T-cell (primary cell): ENCODE results near the gene CDNF. TPM values are rescaled to one million over a fixed set of nuclear protein-coding genes. Genes with fewer than 3 reads are reported as not detected.

ENCODE experiments used
- ATAC-seq, 4 experiments: fragments of 200-7000 bp in 3 of 4; fragments of 150-1000 bp in 1 of 4; cut with Tn5 transposase; replicated peaks in 1 of 4; 1 replicate in 3 of 4; 2 replicates in 1 of 4; pipeline ENCODE4 v1.10.0; 2021; ENCODE audit warnings: moderate library complexity in 3 of 4, mild to moderate bottlenecking in 2 of 4, moderate number of reproducible peaks in 1 of 4
- CTCF ChIA-PET, 2 donors: fragments of 300-600 bp; sonication (Branson Sonifier 250); formaldehyde crosslinking; loops; one replicate each; lab custom pipeline; 2022; ENCODE audit warnings: antibody characterized with exemption in 2 of 2; lab: Charles Lee
- POLR2A ChIA-PET, 2 donors: fragments of 300-600 bp; sonication (Branson Sonifier 250); formaldehyde crosslinking; loops; one replicate each; lab custom pipeline; 2022; ENCODE audit warnings: antibody characterized with exemption in 2 of 2; lab: Charles Lee
- DNase-seq, 35 experiments: peaks; one replicate each; pipeline versions ENCODE4 v3.0.0 to v3.0.0-alpha.2; 2013 to 2023
- H3K27ac ChIP-seq: one replicate; pipeline ENCODE4 v1.5.1; 2013; ENCODE audit warnings: low read length
- H3K27me3 ChIP-seq, 2 experiments: replicated peaks in 1 of 2; 1 replicate in 1 of 2; 2 replicates in 1 of 2; pipeline versions ENCODE4 v1.6.1 to v1.7.0; 2013; ENCODE audit warnings: low read length in 1 of 2, mixed read lengths in 1 of 2; ENCODE audit not compliant: control insufficient read depth in 2 of 2, insufficient read depth in 2 of 2; ENCODE audit errors: extremely low read depth in 1 of 2
- H3K36me3 ChIP-seq, 2 donors: 1 replicate in 1 of 2; 2 replicates in 1 of 2; pipeline versions ENCODE4 v1.6.1 to v1.7.0; 2013; ENCODE audit warnings: low read length in 1 of 2; ENCODE audit not compliant: control insufficient read depth in 2 of 2, insufficient read depth in 1 of 2; ENCODE audit errors: extremely low read depth in 1 of 2
- H3K4me1 ChIP-seq, 2 experiments: 1 replicate in 1 of 2; 2 replicates in 1 of 2; pipeline versions ENCODE4 v1.6.1 to v1.7.0; 2013; ENCODE audit warnings: low read length in 2 of 2, mixed read lengths in 1 of 2; ENCODE audit not compliant: insufficient read depth in 2 of 2, control insufficient read depth in 1 of 2; ENCODE audit errors: extremely low read depth in 1 of 2
- H3K4me3 ChIP-seq, 2 donors: 1 replicate in 1 of 2; 2 replicates in 1 of 2; pipeline versions ENCODE4 v1.5.1 to v1.7.0; 2013; ENCODE audit warnings: mild to moderate bottlenecking in 2 of 2, low read length in 1 of 2, moderate library complexity in 1 of 2; ENCODE audit not compliant: control insufficient read depth in 1 of 2; ENCODE audit errors: extremely low read depth in 1 of 2
- H3K9me3 ChIP-seq: 2 replicates; pipeline ENCODE4 v1.7.0; 2013
- H3K27ac Mint-ChIP-seq, 2 donors: one replicate each; pipeline ENCODE4 v1.8.0; 2020 to 2021; ENCODE audit warnings: mild to moderate bottlenecking in 2 of 2, mixed read lengths in 2 of 2
- H3K27me3 Mint-ChIP-seq, 2 donors: one replicate each; pipeline ENCODE4 v1.8.0; 2021 to 2022; ENCODE audit warnings: mixed read lengths in 2 of 2
- H3K36me3 Mint-ChIP-seq: one replicate; pipeline ENCODE4 v1.8.0; 2021; ENCODE audit warnings: mixed read lengths
- H3K4me1 Mint-ChIP-seq, 3 donors: one replicate each; pipeline ENCODE4 v1.8.0; 2020 to 2022; ENCODE audit warnings: mixed read lengths in 3 of 3, mild to moderate bottlenecking in 1 of 3
- H3K4me3 Mint-ChIP-seq, 3 donors: one replicate each; pipeline ENCODE4 v1.8.0; 2020 to 2022; ENCODE audit warnings: mild to moderate bottlenecking in 3 of 3, mixed read lengths in 3 of 3, moderate library complexity in 3 of 3
- H3K9me3 Mint-ChIP-seq, 3 donors: one replicate each; pipeline ENCODE4 v1.8.0; 2020 to 2022; ENCODE audit warnings: mixed read lengths in 3 of 3
- WGBS: methylation state at CpG from one replicate; pipeline ENCODE4 v1.1.5; 2013; ENCODE audit warnings: missing lambda C conversion rate; ENCODE audit not compliant: insufficient coverage; 5-methylcytosine and 5-hydroxymethylcytosine counted together
- total RNA-seq, 35 experiments: library from RNA in 6 of 35; stranded (reverse) in 6 of 35; fragments of 120-200 nt in 1 of 35; gene quantifications; one replicate each; pipeline versions ENCODE4 v1.2.1 to v1.2.4 and lab custom pipeline; 2013 to 2026

The CDNF gene
- total RNA-seq, 5 donors from 2014 or later (not counting 1 experiment from before 2014, with no cell fraction given) = 1.5 to 4.0 (median 2.5) TPM

DNA sequence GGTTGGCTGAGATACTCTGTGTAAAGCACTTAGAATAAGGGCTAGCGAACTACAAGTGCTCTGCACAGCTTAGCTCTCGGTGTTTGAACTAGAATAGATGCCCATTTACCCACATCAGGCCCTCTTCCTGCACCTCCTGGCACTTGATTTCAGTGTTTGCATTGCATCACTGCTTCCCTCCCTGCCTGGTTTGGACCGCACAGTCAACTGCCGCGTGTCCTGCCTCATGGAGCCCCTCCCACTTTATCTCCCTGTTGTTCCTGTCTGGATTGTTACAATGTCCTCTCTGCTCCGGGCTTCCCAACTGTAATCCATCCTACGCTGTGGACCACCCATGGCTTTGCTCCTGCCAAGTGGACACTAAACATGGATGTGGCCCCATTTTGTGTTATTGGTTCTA is 65.4 kb downstream of the CDNF start:
- Mint-ChIP-seq H3K36me3 (no peaks in the 10 kb centered on the region), H3K27me3 (no peaks in the 10 kb centered on the region), H3K4me3 (no peak overlapping the region), H3K4me1 (peaks cover 0 to 11% (median 5%) of the 10 kb centered on the region in 3 donors), H3K27ac (no peak overlapping the region), H3K9me3 (no peaks in the 10 kb centered on the region)
- no peak for DNase-seq
- no peak for ATAC-seq
- Histone ChIP-seq H3K4me3 (no peak overlapping the region), H3K27ac (no peak overlapping the region), H3K4me1 (no peaks in the 10 kb centered on the region), H3K27me3 (peaks cover 0 to 5% of the 10 kb centered on the region in 2 experiments), H3K36me3 (no peaks in the 10 kb centered on the region), H3K9me3 (no peaks in the 10 kb centered on the region)
- POLR2A ChIA-PET = no interaction called here
- WGBS = 91% methylated on average over 6 of the region's 7 CpGs
- CTCF ChIA-PET = interaction anchor here in 1 of 2 donors (0.5 kb wide), 1 partner anchor 146 kb away, joined by 7 read pairs; no protein-coding TSS in a partner anchor

- H3K36me3 ChIP-seq = no peaks in the 10 kb centered on the region
- H3K27me3 ChIP-seq = peaks cover 0 to 5% of the 10 kb centered on the region in 2 experiments
- no peaks in the 10 kb centered on the region for H3K9me3 ChIP-seq
- 83% methylated on average over 1 of the region's 2 CpGs for WGBS
- H3K4me3 Mint-ChIP-seq = no peak overlapping the region
- H3K27ac ChIP-seq = no peak overlapping the region
- H3K4me1 ChIP-seq = no peaks in the 10 kb centered on the region
- H3K4me1 Mint-ChIP-seq = peaks cover 0 to 11% (median 5%) of the 10 kb centered on the region in 3 donors
- H3K27me3 Mint-ChIP-seq = peaks cover 0 to 3% of the 10 kb centered on the region in 2 donors
- ChIA-PET POLR2A (no interaction called here), CTCF (interaction anchor here (0.6 to 0.7 kb wide), 2 partner anchors 960 to 1066 kb away, joined by 3 to 4 read pairs; no protein-coding TSS in a partner anchor)
- H3K27ac Mint-ChIP-seq = no peak overlapping the region
- no peaks in the 10 kb centered on the region for H3K36me3 Mint-ChIP-seq
- DNase-seq (no peak), ATAC-seq (no peak)
- no peak overlapping the region for H3K4me3 ChIP-seq
- H3K9me3 Mint-ChIP-seq = no peaks in the 10 kb centered on the region
Measured at GRCh38 chr10:14770927-14771326, 66.9 kb downstream of the CDNF start.

Other genes starting within 250 kb of the CDNF start
- 100 to 1,000 TPM; 175 to 298 (median 214) TPM for gene FAM107B, start 63.1 kb downstream of the CDNF start, total RNA-seq
- gene HSPA14, start 269 bp upstream of the CDNF start, total RNA-seq = 10 to 100 TPM; 13.0 to 19.5 (median 15.0) TPM
- 10 to 100 TPM; 11.7 to 31.5 (median 14.9) TPM for gene MSANTD7, start 269 bp upstream of the CDNF start, total RNA-seq
- 1 to 10 TPM; 2.4 to 5.1 (median 3.4) TPM for gene SUV39H2, start 40.8 kb upstream of the CDNF start, total RNA-seq
- gene DCLRE1C, start 116.1 kb upstream of the CDNF start, total RNA-seq = 10 to 100 TPM; 13.6 to 26.5 (median 23.1) TPM
- gene MEIG1, start 121.4 kb upstream of the CDNF start, total RNA-seq = not detected
- not detected for gene OLAH, start 205.9 kb upstream of the CDNF start, total RNA-seq